Suprapubic skin (tissue), 4 donors: ENCODE measurements around the gene NCK1. TPM values are rescaled to one million over a fixed set of nuclear protein-coding genes. Genes with fewer than 3 reads are reported as not detected.
"Not testable (repeated sequence)": the region's sequence is repeated elsewhere in the genome, so short reads cannot be mapped to it uniquely, and the experiment has no call there.

Experiments
- DNase-seq, 2 donors: peaks; one replicate each; pipeline ENCODE4 v3.0.0-alpha.2; 2019; ENCODE audit warnings: low spot score in 2 of 2
- H3K27ac ChIP-seq: fragments of 200-600 bp; sonication (generic); one replicate; pipeline ENCODE4 v1.5.1; 2019
- H3K27me3 ChIP-seq: fragments of 200-600 bp; sonication (generic); one replicate; pipeline ENCODE4 v1.5.1; 2019
- H3K36me3 ChIP-seq: fragments of 200-600 bp; sonication (generic); one replicate; pipeline ENCODE4 v1.5.1; 2019
- H3K4me1 ChIP-seq: fragments of 200-600 bp; sonication (generic); one replicate; pipeline ENCODE4 v1.5.1; 2019
- H3K4me3 ChIP-seq: fragments of 200-600 bp; sonication (generic); one replicate; pipeline ENCODE4 v1.5.1; 2019; ENCODE audit warnings: mild to moderate bottlenecking
- H3K9me3 ChIP-seq: fragments of 200-600 bp; sonication (generic); one replicate; pipeline ENCODE4 v1.5.1; 2019
- EP300 ChIP-seq: sonication (generic); formaldehyde crosslinking; IDR thresholded peaks from one replicate; pipeline ENCODE4 v1.6.1; 2017; ENCODE audit warnings: antibody characterized with exemption
- POLR2A ChIP-seq, 2 donors: fragments of 450-650 bp; IDR thresholded peaks; one replicate each; pipeline ENCODE4 v1.6.1; 2017; ENCODE audit warnings: antibody characterized with exemption in 2 of 2, mild to moderate bottlenecking in 2 of 2, moderate library complexity in 2 of 2
- POLR2AphosphoS5 ChIP-seq, 3 donors: sonication (generic); formaldehyde crosslinking; IDR thresholded peaks; one replicate each; pipeline ENCODE4 v1.6.1; 2017; ENCODE audit warnings: antibody characterized with exemption in 3 of 3
- WGBS: methylation state at CpG from one replicate; pipeline ENCODE4 v1.1.5; 2018; 5-methylcytosine and 5-hydroxymethylcytosine counted together
- total RNA-seq, 4 donors: library from RNA; depleted of rRNA; stranded (reverse); fragments of >200 nt; gene quantifications; one replicate each; pipeline ENCODE4 v1.1.0, GENCODE V29; 2016
- TF ChIP-seq, protein P1 (sequence below), 2 donors: fragments of 200-600 bp in 1 of 2; fragments of 450-650 bp in 1 of 2; sonication (generic) in 1 of 2; IDR thresholded peaks; one replicate each; pipeline ENCODE4 v1.5.1; 2016 to 2019; ENCODE audit warnings: antibody characterized with exemption in 2 of 2, mild to moderate bottlenecking in 1 of 2, moderate library complexity in 1 of 2

Gene NCK1
- total RNA-seq, 4 donors from 2014 or later, result 38.5 to 46.3 (median 43.7) TPM

DNA sequence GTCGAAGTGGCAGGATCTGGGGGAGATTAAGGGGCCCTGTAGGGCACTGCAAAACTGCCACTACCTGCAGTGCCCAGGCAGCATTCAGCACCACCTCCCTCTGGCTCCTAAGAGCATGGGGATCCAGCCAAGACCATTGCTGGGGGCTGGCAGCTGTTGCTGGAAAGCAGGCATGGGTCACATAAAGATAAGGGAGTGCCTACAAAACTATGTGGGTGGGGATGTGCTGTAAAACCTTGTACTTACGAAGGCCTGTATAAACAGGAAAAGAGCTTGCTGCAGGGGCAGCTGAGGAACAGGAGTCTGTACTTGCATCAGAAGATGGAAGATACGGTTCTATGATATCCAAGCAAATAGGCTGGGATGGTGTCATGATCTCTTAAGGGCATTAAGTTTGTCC lies 122.8 kb downstream of the NCK1 start:
- 22% methylated on average over 3 of the region's 3 CpGs for WGBS
- H3K27me3 ChIP-seq, result no peaks in the 10 kb centered on the region
- peak in 1 of 3 donors; percentile 18 for TF ChIP-seq POLR2AphosphoS5 (IDR thresholded peaks at IDR 0.05)
- TF ChIP-seq, protein P1, sequence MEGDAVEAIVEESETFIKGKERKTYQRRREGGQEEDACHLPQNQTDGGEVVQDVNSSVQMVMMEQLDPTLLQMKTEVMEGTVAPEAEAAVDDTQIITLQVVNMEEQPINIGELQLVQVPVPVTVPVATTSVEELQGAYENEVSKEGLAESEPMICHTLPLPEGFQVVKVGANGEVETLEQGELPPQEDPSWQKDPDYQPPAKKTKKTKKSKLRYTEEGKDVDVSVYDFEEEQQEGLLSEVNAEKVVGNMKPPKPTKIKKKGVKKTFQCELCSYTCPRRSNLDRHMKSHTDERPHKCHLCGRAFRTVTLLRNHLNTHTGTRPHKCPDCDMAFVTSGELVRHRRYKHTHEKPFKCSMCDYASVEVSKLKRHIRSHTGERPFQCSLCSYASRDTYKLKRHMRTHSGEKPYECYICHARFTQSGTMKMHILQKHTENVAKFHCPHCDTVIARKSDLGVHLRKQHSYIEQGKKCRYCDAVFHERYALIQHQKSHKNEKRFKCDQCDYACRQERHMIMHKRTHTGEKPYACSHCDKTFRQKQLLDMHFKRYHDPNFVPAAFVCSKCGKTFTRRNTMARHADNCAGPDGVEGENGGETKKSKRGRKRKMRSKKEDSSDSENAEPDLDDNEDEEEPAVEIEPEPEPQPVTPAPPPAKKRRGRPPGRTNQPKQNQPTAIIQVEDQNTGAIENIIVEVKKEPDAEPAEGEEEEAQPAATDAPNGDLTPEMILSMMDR (IDR thresholded peaks at IDR 0.05), result no peak
- no peaks in the 10 kb centered on the region for H3K9me3 ChIP-seq
- no peak overlapping the region for H3K27ac ChIP-seq
- no peak overlapping the region for H3K4me3 ChIP-seq
- H3K36me3 ChIP-seq, result no peaks in the 10 kb centered on the region
- no peak for DNase-seq
- H3K4me1 ChIP-seq, result peaks cover 44% of the 10 kb centered on the region

DNA sequence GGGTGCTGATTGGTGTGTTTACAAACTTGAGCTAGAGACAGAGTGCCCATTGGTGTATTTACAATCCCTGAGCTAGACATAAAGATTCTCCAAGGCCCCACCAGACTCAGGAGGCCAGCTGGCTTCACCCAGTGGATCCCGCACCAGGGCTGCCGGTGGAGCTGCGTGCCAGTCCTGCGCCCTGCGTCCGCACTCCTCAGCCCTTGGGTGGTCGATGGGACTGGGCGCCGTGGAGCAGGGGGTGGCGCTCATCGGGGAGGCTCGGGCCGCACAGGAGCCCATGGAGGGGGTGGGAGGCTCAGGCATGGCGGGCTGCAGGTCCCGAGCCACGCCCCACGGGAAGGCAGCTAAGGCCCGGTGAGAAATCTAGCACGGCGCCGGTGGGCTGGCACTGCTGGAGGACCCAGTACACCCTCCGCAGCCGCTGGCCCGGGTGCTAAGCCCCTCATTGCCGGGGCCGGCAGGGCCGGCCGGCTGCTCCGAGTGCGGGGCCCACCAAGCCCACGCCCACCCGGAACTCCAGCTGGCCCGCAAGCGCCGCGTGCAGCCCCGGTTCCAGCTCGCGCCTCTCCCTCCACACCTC lies 125.5 kb downstream of the NCK1 start:
- peaks cover 50% of the 10 kb centered on the region for H3K4me1 ChIP-seq
- not testable (repeated sequence) for H3K27ac ChIP-seq, H3K36me3 ChIP-seq, H3K27me3 ChIP-seq, H3K9me3 ChIP-seq, H3K4me3 ChIP-seq, DNase-seq
- 96% methylated on average over 21 of the region's 39 CpGs for WGBS

DNA sequence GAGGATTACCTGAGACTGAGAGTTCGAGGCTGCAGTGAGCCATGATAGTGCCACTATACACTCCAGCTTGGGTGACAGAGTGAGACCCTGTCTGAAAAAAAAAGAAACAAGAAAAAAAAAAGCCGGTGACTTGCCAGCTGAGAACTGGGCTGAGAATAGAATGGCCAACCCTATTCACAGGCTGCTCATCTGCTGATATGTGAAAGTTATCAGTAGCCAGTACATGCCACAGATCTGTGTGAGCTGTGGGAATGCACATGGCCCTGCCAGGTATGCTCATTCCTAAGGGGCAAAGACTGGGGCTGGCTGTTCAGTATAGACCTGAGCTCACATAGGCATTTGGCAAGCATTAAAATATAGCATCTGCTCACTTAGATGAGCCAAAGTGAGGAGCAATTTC lies 126.6 kb downstream of the NCK1 start:
- no peaks in the 10 kb centered on the region for H3K27me3 ChIP-seq
- TF ChIP-seq POLR2A (IDR thresholded peaks at IDR 0.05) (no peak), EP300 (no peak), POLR2AphosphoS5 (IDR thresholded peaks at IDR 0.05) (no peak)
- TF ChIP-seq, protein P1 (IDR thresholded peaks at IDR 0.05), result no peak
- H3K27ac ChIP-seq, result no peak overlapping the region
- H3K4me1 ChIP-seq, result peaks cover 52% of the 10 kb centered on the region
- no peaks in the 10 kb centered on the region for H3K9me3 ChIP-seq
- H3K36me3 ChIP-seq, result no peaks in the 10 kb centered on the region
- WGBS, result 80% methylated on average over 2 of the region's 2 CpGs
- no peak for DNase-seq
- H3K4me3 ChIP-seq, result no peak overlapping the region

DNA sequence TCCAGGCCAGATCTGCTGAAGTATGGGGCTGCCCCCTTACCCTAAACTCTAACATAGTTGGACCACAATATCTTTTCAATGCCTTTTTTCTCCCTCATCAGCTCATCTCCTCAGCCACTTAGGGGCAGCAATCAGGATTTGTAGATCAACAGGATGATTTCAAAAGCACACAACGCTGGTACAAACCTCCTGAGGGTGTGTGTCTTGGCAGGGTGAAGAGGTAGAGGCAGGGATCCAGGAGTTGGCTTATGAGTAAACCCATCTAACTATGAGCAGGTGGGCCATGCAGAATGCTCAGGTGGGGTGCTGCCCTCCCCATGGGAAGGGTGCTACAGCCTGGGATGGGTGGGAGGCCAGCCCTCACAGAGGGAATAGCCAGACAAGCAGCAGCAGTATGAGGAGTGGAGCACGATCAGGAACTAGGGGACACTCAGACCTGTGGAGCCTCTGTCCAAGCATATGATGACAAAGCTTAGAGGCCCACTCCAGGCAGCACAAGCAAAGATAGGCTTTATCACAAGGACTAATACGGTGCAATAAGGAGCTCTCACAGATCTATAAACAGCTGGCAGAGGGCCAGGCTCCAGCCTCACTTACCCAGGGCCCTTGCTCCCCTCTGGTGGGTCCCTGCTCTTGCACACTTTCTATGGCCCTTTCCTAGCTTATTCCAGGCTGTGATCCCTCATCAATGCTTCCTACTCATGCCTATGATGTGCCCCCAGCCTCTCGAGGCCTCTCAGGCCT lies 127.9 kb downstream of the NCK1 start:
- peak overlapping the region; percentile 30 for H3K27ac ChIP-seq
- TF ChIP-seq POLR2A (IDR thresholded peaks at IDR 0.05) (no peak), EP300 (no peak), POLR2AphosphoS5 (IDR thresholded peaks at IDR 0.05) (no peak)
- TF ChIP-seq, protein P1 (IDR thresholded peaks at IDR 0.05), result no peak

DNA sequence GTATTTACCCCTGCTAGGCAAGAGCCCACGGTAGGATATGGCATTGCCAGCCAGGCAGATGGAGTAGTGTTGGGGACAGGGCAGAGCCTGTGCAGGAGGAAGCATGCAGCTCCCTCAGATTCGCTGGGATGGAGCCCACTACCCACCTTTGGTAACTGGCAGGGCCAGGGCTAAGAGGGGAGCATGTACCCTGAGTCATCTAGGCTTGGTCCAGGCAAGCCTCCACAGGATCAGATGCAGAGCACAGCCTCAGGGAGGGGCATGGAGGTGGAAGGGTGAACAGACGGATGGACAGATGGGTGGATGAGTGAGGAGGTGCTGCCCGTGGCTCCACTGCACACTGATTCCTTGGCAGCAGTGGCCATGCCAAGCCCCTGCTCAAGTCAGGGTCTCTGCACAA lies 128.8 kb downstream of the NCK1 start:
- Histone ChIP-seq H3K36me3 (no peaks in the 10 kb centered on the region), H3K27me3 (no peaks in the 10 kb centered on the region), H3K9me3 (no peaks in the 10 kb centered on the region), H3K27ac (peak overlapping the region; percentile 30), H3K4me1 (peaks cover 52% of the 10 kb centered on the region), H3K4me3 (no peak overlapping the region)
- no peak for DNase-seq
- 46% methylated on average over 4 of the region's 4 CpGs for WGBS
- no peak for TF ChIP-seq POLR2AphosphoS5 (IDR thresholded peaks at IDR 0.05)
- no peak for TF ChIP-seq EP300
- TF ChIP-seq POLR2A (IDR thresholded peaks at IDR 0.05), result no peak
- TF ChIP-seq, protein P1 (IDR thresholded peaks at IDR 0.05), result no peak

More for the DNA sequence above, 127.9 kb downstream of the NCK1 start:
- 72% methylated on average over 4 of the region's 4 CpGs for WGBS
- Histone ChIP-seq H3K4me1 (peaks cover 53% of the 10 kb centered on the region), H3K4me3 (no peak overlapping the region), H3K9me3 (no peaks in the 10 kb centered on the region), H3K27me3 (no peaks in the 10 kb centered on the region), H3K36me3 (no peaks in the 10 kb centered on the region)
- DNase-seq, result no peak
